ENCODE data around the gene EMILIN2. TPM values are rescaled to one million over a fixed set of nuclear protein-coding genes. Genes with fewer than 3 reads are reported as not detected.

EMILIN2 gene
- polyA plus RNA-seq, 2 of the 4 experiments (the other 2 are of a cell fraction): 5.4 to 7.8 TPM

DNA sequence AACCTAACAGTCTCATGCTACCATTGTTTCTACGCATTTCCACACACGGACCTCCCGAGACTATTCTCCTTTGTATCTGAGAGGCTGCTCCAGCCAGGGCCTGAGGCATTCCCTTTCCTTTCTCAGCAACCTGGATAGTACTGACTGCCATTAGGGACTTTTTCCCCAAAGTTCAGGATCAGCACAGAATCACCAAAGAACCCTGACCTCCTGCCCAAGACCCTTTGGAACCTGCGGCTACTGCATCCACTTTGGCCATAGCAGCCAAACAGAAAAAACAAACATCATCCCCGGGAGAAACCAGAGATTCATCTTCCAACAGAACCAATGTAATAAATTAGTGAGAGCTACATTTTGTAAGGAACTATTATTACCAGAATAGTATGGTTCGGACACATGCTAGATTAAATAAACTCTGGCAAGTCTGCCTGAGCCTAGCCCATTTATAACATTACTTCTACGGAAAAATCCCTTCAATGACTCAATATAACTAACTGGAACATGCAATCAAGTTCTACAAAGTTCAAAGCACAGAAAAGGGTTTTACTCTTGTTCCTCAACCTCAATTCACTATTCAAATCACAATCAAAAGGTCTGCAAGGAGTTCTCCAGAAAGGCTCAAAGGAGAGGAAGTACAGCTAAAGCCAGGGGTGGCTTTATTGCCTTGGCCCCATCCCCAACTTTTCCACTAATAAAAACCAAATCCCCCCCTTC lies 114.3 kb downstream of the EMILIN2 start:
- ChIA-PET POLR2A (no interaction called here), CTCF (interaction anchor here (0.8 to 1.4 kb wide), 4 partner anchors 13 to 166 kb away, joined by 3 to 6 read pairs (median 4); no protein-coding TSS in a partner anchor)
- TF ChIP-seq JUNB (IDR thresholded peaks at IDR 0.05) (no peak), SMC3 (IDR thresholded peaks at IDR 0.05) (no peak), HOXA7 (CRISPR knock-in tag; IDR thresholded peaks at IDR 0.05) (no peak), ELK1 (IDR thresholded peaks at IDR 0.05; ENCODE audit: low read depth, low read length) (no peak), HDAC2 (IDR thresholded peaks at IDR 0.05) (no peak), POLR2A (IDR thresholded peaks at IDR 0.05; ENCODE audit: low read length) (no peak), CBX8 (IDR thresholded peaks at IDR 0.05) (no peak)
- TF ChIP-seq, protein P1, sequence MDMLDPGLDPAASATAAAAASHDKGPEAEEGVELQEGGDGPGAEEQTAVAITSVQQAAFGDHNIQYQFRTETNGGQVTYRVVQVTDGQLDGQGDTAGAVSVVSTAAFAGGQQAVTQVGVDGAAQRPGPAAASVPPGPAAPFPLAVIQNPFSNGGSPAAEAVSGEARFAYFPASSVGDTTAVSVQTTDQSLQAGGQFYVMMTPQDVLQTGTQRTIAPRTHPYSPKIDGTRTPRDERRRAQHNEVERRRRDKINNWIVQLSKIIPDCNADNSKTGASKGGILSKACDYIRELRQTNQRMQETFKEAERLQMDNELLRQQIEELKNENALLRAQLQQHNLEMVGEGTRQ (IDR thresholded peaks at IDR 0.05): no peak
- ATAC-seq: no peak
- no peak overlapping the region for H3K4me3 ChIP-seq
- WGBS (ENCODE audit: missing lambda C conversion rate): 92% methylated on average over 7 of the region's 7 CpGs
- no peak overlapping the region for H3K4me2 ChIP-seq
- no peak for DNase-seq (ENCODE audit: low read depth in 1 of 2, low spot score in 1 of 2)
- no peaks in the 10 kb centered on the region for H3K4me1 ChIP-seq
- no peak for FAIRE-seq
- H3K9me3 ChIP-seq: no peaks in the 10 kb centered on the region
- H3K27ac ChIP-seq: no peak overlapping the region

DNA sequence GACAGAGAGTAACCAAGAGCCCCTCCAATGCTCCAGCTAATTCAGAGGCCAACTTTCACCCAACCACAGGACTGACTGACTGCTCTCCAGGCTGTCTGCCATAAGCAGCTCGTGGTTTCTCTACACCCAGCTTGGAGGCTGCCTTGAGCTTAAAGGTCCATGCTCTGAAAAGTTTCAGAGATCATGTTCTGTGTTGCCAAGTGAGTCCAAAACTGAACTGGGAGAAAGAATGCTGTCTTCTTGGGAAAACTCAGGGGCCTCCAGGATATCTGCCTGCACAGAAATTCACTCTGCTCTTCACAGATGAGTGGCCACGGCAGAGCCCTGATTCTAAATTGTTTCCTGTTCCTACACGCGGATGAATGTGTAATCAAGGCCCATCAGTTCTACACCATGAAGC lies 115.0 kb downstream of the EMILIN2 start:
- Histone ChIP-seq H3K4me2 (no peak overlapping the region), H3K4me3 (no peak overlapping the region), H3K27ac (no peak overlapping the region), H3K9me3 (no peaks in the 10 kb centered on the region), H3K4me1 (no peaks in the 10 kb centered on the region)
- TF ChIP-seq HOXA7 (CRISPR knock-in tag; IDR thresholded peaks at IDR 0.05) (no peak), HMGXB4 (CRISPR knock-in tag; IDR thresholded peaks at IDR 0.05; ENCODE audit: borderline replicate concordance) (no peak), MAZ (IDR thresholded peaks at IDR 0.05; ENCODE audit: borderline replicate concordance, low read depth, low read length) (no peak), EP300 (IDR thresholded peaks at IDR 0.05) (no peak), ZC3H11A (IDR thresholded peaks at IDR 0.05) (no peak), TP53 (CRISPR knock-in tag; IDR thresholded peaks at IDR 0.05) (no peak), MYC (IDR thresholded peaks at IDR 0.05; ENCODE audit: borderline replicate concordance, low read length) (no peak), HOXB5 (CRISPR knock-in tag; IDR thresholded peaks at IDR 0.05) (no peak), RAD21 (conservative IDR thresholded peaks at IDR 0.05 in 1 of 2, IDR thresholded peaks at IDR 0.05 in 1 of 2) (no peak)
- TF ChIP-seq, protein P2, sequence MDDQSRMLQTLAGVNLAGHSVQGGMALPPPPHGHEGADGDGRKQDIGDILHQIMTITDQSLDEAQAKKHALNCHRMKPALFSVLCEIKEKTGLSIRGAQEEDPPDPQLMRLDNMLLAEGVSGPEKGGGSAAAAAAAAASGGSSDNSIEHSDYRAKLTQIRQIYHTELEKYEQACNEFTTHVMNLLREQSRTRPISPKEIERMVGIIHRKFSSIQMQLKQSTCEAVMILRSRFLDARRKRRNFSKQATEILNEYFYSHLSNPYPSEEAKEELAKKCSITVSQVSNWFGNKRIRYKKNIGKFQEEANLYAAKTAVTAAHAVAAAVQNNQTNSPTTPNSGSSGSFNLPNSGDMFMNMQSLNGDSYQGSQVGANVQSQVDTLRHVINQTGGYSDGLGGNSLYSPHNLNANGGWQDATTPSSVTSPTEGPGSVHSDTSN (IDR thresholded peaks at IDR 0.05): no peak
- TF ChIP-seq, protein P3, sequence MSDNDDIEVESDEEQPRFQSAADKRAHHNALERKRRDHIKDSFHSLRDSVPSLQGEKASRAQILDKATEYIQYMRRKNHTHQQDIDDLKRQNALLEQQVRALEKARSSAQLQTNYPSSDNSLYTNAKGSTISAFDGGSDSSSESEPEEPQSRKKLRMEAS (IDR thresholded peaks at IDR 0.05): no peak
- no peak for DNase-seq (ENCODE audit: low read depth in 1 of 2, low spot score in 1 of 2)
- no peak for FAIRE-seq
- no peak for ATAC-seq
- WGBS (ENCODE audit: missing lambda C conversion rate): 93% methylated on average over 3 of the region's 4 CpGs
- ChIA-PET POLR2A (no interaction called here), CTCF (interaction anchor here (0.8 to 1.4 kb wide), 4 partner anchors 14 to 165 kb away, joined by 3 to 6 read pairs (median 3); no protein-coding TSS in a partner anchor)

DNA sequence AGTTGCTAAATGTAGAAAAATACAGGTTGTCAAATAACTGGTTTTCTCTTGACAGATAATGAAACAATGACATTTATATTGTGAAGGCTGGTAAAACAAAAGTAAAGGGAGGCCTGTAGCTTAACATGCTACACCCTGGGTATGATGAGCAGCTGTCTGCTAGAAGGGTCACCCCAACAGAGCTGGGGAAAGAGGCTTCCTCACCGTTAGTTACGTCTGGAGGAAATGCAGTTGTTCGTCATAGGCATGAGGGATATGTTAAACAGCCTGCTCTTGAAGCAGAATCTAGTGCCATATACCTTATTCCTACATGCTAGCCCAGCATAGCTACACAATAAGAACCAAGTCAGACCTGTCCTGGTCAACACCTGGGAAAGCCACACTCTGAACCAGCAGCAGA lies 116.2 kb downstream of the EMILIN2 start:
- Histone ChIP-seq H3K27ac (no peak overlapping the region), H3K4me2 (no peak overlapping the region), H3K4me3 (no peak overlapping the region), H3K4me1 (no peaks in the 10 kb centered on the region), H3K9me3 (no peaks in the 10 kb centered on the region)
- FAIRE-seq (no peak), DNase-seq (ENCODE audit: low read depth in 1 of 2, low spot score in 1 of 2) (no peak), ATAC-seq (no peak)
- TF ChIP-seq ZFP36 (IDR thresholded peaks at IDR 0.05; ENCODE audit: borderline replicate concordance, partially characterized antibody) (no peak), PHF8 (IDR thresholded peaks at IDR 0.05; ENCODE audit: borderline replicate concordance, low read depth) (no peak)
- TF ChIP-seq, protein P3 (IDR thresholded peaks at IDR 0.05): no peak
- POLR2A ChIA-PET: no interaction called here
- CTCF ChIA-PET: interaction anchor here (0.9 to 1.6 kb wide), 3 partner anchors 10 to 22 kb away, joined by 3 to 5 read pairs (median 4); no protein-coding TSS in a partner anchor
- WGBS (ENCODE audit: missing lambda C conversion rate): 94% methylated on average over 3 of the region's 3 CpGs
